ENCODE data around the gene CGREF1. TPM values are rescaled to one million over a fixed set of nuclear protein-coding genes. Genes with fewer than 3 reads are reported as not detected.

CGREF1 gene
- 1.2 TPM for polyA plus RNA-seq (2013, experiment 1 of 2)
- 2.3 TPM for polyA plus RNA-seq (2013, experiment 2 of 2)

DNA sequence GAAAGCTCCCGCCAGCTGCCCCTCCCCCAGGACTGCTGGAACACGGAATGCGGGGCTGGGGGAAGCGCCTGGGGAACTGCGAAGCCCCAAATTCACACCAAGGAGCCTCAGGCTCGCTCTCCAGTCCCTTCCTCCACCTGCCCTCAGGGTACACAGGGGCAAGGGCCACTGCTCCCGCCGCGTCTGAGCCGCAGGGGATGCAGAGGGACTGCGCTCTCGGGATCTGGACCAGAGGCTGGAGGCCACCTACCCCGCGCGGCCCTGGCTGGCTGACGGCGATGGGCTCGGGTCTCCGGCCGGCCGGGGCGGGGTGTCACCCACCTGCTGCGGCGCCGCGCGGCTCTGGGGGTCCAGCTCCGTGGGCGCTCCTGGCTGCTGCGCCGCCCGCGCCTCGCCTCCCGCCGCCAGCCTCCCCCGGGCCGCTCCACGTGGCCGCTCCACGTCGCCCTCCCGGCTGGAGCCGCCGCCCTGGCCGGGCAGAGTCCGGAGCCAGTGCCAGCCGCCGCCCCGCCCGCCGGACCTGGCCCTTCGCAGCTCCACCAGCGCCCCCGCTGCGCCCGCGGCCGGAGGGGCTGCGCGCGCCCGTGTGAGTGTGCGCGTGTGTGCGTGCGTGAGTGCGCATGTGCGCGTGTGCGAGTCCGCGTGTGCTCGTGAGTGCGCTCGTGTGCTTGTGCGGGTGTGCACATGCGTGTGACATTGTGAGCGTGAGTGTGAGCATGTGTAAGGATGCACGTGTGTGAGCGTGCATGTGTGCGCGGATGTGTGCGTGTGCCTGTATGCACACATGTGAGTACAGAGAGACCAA, at the start of gene CGREF1:
Gene CGREF1 (minus strand): TSS at position 604 of the 805 bp plus-strand sequence. CDS start 14,762 bp downstream, outside the sequence.
- H3K27ac ChIP-seq (ENCODE audit: low read depth, low read length), result no peak within 1 kb of the TSS
- H3K4me3 ChIP-seq (ENCODE audit: low read length), result peak within 1 kb of the TSS; percentile 57
- peak within 1 kb of the TSS; percentile 49 for H3K9ac ChIP-seq (ENCODE audit: low read depth, low read length)
- no peaks in the 10 kb centered on the region for H3K9me3 ChIP-seq (ENCODE audit: insufficient read depth, low read depth, low read length)
- no peaks in the 10 kb centered on the region for H3K4me1 ChIP-seq (ENCODE audit: insufficient read depth, low read length)
- 9% methylated on average over 84 of the region's 84 CpGs for WGBS
- H3K36me3 ChIP-seq (ENCODE audit: insufficient read depth, low read length), result no peaks in the 10 kb centered on the region
- H3K27me3 ChIP-seq (ENCODE audit: insufficient read depth, low read length), result peaks cover 68% of the 10 kb centered on the region

DNA sequence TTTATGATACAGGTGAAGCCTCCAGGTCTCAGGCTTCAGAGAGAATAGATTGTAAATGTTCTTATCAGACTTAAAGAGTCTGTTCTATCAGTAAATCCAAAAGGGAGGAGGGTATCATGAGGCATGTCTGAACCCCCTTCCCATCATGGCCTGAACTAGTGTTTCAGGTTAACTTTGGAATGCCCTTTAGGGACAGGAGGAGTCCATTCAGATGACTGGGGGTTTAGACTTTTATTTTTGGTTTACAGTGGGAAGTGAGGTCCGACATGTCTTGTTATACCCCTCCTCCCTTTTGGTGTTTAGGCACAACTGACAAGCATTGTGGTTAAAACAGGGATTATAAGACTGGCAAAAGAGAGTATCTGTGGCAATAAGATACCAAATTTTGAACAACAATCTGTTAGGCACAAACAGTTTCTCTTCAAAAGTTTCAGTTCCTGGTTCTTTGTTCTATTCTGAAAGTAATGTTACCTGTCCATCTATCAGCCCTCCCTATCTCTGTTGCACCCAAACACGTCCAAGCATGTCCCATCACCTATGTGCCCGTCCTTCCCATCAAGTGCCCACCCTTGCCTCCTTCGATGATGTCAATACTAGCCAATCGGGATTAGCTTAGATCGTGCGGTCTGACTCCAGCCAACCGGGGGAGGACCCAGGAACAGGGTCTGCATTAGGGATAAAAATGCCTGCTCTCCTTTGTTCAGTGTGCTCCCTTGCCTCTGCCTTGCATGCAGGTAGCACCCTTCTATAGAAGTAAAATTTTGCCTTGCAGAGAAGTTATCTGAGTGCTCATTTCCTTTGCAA, 46.2 kb upstream of the CGREF1 start:
- Histone ChIP-seq H3K9me3 (ENCODE audit: insufficient read depth, low read depth, low read length) (no peaks in the 10 kb centered on the region), H3K36me3 (ENCODE audit: insufficient read depth, low read length) (no peaks in the 10 kb centered on the region), H3K4me3 (ENCODE audit: low read length) (no peak overlapping the region), H3K4me1 (ENCODE audit: insufficient read depth, low read length) (no peaks in the 10 kb centered on the region), H3K27me3 (ENCODE audit: insufficient read depth, low read length) (peaks cover 2% of the 10 kb centered on the region; the same call in 1 of the 2 replicates), H3K27ac (ENCODE audit: low read depth, low read length) (no peak overlapping the region), H3K9ac (ENCODE audit: low read depth, low read length) (no peak overlapping the region)
- WGBS, result 93% methylated on average over 8 of the region's 8 CpGs

DNA sequence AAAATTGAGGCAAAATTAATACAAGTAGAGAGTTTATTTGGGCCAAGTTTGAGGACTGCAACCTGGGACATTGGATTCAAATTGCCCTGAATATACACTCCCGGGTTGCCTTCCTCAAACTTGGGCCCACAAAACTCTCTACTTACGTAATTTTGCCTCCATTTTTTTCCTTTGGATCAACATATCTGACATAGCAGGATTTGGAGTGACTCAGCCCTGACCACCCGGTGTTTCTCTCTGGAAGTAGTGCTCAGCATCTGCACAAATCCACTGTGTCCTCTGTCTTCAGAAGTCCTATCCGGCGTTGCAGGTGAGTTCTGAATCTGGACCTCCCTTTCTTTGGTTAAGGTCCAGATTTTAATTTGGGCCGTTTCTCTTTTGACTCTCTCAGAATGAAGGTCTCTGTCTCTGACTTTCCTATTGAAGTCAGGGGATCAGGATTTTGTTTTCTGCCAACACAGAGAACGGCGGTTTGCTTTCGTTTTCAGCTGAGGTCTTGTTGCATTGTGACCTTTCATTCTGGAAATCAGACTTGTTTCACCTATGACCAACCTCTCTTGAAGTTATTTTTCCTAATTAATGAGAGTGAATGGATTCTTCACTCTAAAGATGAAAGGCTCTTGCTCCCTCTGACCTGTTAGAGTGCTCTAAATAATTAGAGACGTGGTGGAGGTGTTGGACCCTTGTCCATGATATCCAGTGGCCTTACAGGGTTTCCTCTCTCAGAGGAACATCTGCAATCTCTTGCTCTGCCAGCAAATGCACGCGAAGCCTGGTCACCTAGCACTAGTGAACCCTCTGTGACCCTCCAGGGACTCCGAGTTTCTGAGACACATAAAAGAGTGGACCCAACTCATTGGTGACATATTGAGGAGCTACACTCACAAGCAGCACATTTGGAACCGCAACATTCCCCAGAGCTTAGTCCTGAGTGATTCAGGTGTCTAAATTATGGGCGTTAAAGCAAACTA, 43.5 kb upstream of the CGREF1 start:
- WGBS, result 93% methylated on average over 15 of the region's 15 CpGs
- H3K9ac ChIP-seq (ENCODE audit: low read depth, low read length), result no peak overlapping the region

DNA sequence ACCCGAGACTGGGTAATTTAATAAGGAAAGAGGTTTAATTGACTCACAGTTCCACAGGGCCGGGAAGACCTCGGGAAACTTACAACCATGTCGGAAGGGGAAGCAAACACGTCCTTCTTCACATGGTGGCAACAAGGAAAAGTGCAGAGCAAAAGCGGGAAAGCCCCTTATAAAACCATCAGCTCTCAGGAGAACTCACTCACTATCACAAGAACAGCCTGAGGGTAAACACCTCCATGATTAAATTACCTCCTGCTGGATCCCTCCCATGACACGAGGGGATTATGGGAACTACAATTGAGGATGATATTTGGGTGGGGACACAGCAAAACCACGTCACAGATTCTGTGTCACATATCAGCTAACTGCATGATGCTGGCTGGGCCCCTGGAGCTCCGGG, 41.3 kb upstream of the CGREF1 start:
- Histone ChIP-seq H3K36me3 (ENCODE audit: insufficient read depth, low read length) (no peaks in the 10 kb centered on the region), H3K4me3 (ENCODE audit: low read length) (no peak overlapping the region), H3K4me1 (ENCODE audit: insufficient read depth, low read length) (no peaks in the 10 kb centered on the region), H3K9me3 (ENCODE audit: insufficient read depth, low read depth, low read length) (no peaks in the 10 kb centered on the region), H3K27ac (ENCODE audit: low read depth, low read length) (no peak overlapping the region), H3K27me3 (ENCODE audit: insufficient read depth, low read length) (no peaks in the 10 kb centered on the region), H3K9ac (ENCODE audit: low read depth, low read length) (no peak overlapping the region)
- 91% methylated on average over 9 of the region's 9 CpGs for WGBS

More for the DNA sequence above, 43.5 kb upstream of the CGREF1 start:
- Histone ChIP-seq H3K4me3 (ENCODE audit: low read length) (no peak overlapping the region), H3K36me3 (ENCODE audit: insufficient read depth, low read length) (no peaks in the 10 kb centered on the region), H3K27me3 (ENCODE audit: insufficient read depth, low read length) (no peaks in the 10 kb centered on the region), H3K27ac (ENCODE audit: low read depth, low read length) (no peak overlapping the region), H3K9me3 (ENCODE audit: insufficient read depth, low read depth, low read length) (no peaks in the 10 kb centered on the region), H3K4me1 (ENCODE audit: insufficient read depth, low read length) (no peaks in the 10 kb centered on the region)

DNA sequence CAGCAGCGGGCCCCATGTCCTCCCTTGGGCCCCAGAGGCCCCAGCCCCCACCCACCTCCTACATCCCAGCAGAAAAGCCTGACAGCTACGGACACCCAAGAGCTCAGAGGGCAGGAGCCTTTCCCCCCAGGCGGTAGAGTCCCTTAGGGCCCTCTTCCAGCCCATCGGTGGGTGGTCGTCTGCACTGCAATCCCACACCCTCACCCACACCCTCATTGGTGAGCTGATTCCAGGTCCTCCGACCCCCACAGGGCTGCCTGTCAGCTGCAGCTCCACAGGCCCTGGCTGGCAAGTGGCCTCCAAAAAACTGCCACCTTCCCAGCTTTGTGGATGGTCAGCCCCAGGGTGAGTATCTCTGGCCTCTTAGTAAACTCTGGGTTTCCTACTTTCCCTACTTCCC, 40.3 kb upstream of the CGREF1 start:
- no peaks in the 10 kb centered on the region for H3K36me3 ChIP-seq (ENCODE audit: insufficient read depth, low read length)
- no peaks in the 10 kb centered on the region for H3K9me3 ChIP-seq (ENCODE audit: insufficient read depth, low read depth, low read length)
- no peak overlapping the region for H3K9ac ChIP-seq (ENCODE audit: low read depth, low read length)
- 92% methylated on average over 6 of the region's 6 CpGs for WGBS
- no peak overlapping the region for H3K4me3 ChIP-seq (ENCODE audit: low read length)
- no peaks in the 10 kb centered on the region for H3K4me1 ChIP-seq (ENCODE audit: insufficient read depth, low read length)
- H3K27ac ChIP-seq (ENCODE audit: low read depth, low read length), result no peak overlapping the region
- no peaks in the 10 kb centered on the region for H3K27me3 ChIP-seq (ENCODE audit: insufficient read depth, low read length)

- H3K4me3 ChIP-seq (ENCODE audit: low read length), result no peak overlapping the region
- no peaks in the 10 kb centered on the region for H3K36me3 ChIP-seq (ENCODE audit: insufficient read depth, low read length)
- H3K27me3 ChIP-seq (ENCODE audit: insufficient read depth, low read length), result no peaks in the 10 kb centered on the region
- H3K4me1 ChIP-seq (ENCODE audit: insufficient read depth, low read length), result no peaks in the 10 kb centered on the region
- 87% methylated on average over 6 of the region's 6 CpGs for WGBS
- H3K27ac ChIP-seq (ENCODE audit: low read depth, low read length), result no peak overlapping the region
- no peaks in the 10 kb centered on the region for H3K9me3 ChIP-seq (ENCODE audit: insufficient read depth, low read depth, low read length)
- H3K9ac ChIP-seq (ENCODE audit: low read depth, low read length), result no peak overlapping the region
These were observed 39.5 kb upstream of the CGREF1 start for GRCh38 chr2:27158468-27158867.

DNA sequence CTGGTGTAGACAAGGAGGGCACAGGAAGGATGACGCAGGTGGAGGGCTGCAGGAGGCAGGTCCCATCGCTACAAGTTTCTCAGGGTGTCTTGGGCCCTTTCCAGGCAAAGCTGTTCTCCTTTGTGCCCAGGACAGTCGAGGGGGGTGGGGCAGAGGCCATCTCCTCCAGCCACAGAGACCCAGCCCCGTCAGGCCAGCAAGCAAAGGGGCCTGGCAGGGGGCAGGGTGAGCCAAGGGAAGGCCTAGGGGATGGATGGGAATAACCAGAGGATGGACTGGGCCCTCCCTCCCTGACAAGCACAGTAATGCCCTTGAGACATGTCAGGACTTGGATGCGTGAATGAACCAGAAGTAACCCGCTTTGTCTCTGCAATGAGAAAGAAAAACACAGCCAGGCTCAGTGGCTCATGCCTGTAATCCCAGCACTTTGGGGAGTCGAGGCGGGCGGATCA, 36.2 kb upstream of the CGREF1 start:
- no peaks in the 10 kb centered on the region for H3K36me3 ChIP-seq (ENCODE audit: insufficient read depth, low read length)
- H3K4me1 ChIP-seq (ENCODE audit: insufficient read depth, low read length), result no peaks in the 10 kb centered on the region
- H3K27ac ChIP-seq (ENCODE audit: low read depth, low read length), result no peak overlapping the region
- no peaks in the 10 kb centered on the region for H3K9me3 ChIP-seq (ENCODE audit: insufficient read depth, low read depth, low read length)
- no peak overlapping the region for H3K4me3 ChIP-seq (ENCODE audit: low read length)
- H3K27me3 ChIP-seq (ENCODE audit: insufficient read depth, low read length), result no peaks in the 10 kb centered on the region
- WGBS, result 90% methylated on average over 9 of the region's 9 CpGs
- H3K9ac ChIP-seq (ENCODE audit: low read depth, low read length), result no peak overlapping the region

DNA sequence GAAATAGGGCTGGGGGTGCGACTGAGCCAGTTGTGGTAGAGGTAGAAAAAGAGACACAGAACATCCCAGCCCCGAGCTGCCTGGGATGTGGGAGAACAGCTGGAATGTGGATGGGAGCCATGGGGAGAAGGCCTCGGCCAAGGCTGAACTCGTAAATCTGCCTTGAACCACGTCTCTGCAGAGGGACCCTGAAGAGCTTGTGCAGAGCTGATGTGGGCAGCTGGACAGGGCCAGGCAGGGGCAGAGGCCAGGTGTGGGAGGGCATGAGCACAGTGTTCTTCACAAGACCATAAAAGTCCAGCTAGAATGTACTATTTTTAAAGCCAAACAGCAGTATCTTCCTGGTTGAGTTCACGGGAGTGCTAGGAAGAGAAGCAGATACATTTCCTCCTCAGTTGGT, 35.6 kb upstream of the CGREF1 start:
- no peaks in the 10 kb centered on the region for H3K27me3 ChIP-seq (ENCODE audit: insufficient read depth, low read length)
- no peak overlapping the region for H3K4me3 ChIP-seq (ENCODE audit: low read length)
- no peaks in the 10 kb centered on the region for H3K9me3 ChIP-seq (ENCODE audit: insufficient read depth, low read depth, low read length)
- no peaks in the 10 kb centered on the region for H3K36me3 ChIP-seq (ENCODE audit: insufficient read depth, low read length)
- H3K9ac ChIP-seq (ENCODE audit: low read depth, low read length), result no peak overlapping the region
- H3K27ac ChIP-seq (ENCODE audit: low read depth, low read length), result no peak overlapping the region
- no peaks in the 10 kb centered on the region for H3K4me1 ChIP-seq (ENCODE audit: insufficient read depth, low read length)
- WGBS, result 91% methylated on average over 6 of the region's 6 CpGs

GRCh38 chr2:27152796-27153464, 34.0 kb upstream of the CGREF1 start:
- no peak overlapping the region for H3K4me3 ChIP-seq (ENCODE audit: low read length)
- H3K9ac ChIP-seq (ENCODE audit: low read depth, low read length), result no peak overlapping the region
- no peaks in the 10 kb centered on the region for H3K36me3 ChIP-seq (ENCODE audit: insufficient read depth, low read length)
- H3K9me3 ChIP-seq (ENCODE audit: insufficient read depth, low read depth, low read length), result no peaks in the 10 kb centered on the region
- 87% methylated on average over 2 of the region's 2 CpGs for WGBS
- H3K27me3 ChIP-seq (ENCODE audit: insufficient read depth, low read length), result no peaks in the 10 kb centered on the region
- no peak overlapping the region for H3K27ac ChIP-seq (ENCODE audit: low read depth, low read length)
- no peaks in the 10 kb centered on the region for H3K4me1 ChIP-seq (ENCODE audit: insufficient read depth, low read length)

GRCh38 chr2:27152102-27152795, 33.3 kb upstream of the CGREF1 start:
- H3K4me1 ChIP-seq (ENCODE audit: insufficient read depth, low read length), result no peaks in the 10 kb centered on the region
- no peak overlapping the region for H3K4me3 ChIP-seq (ENCODE audit: low read length)
- no peak overlapping the region for H3K9ac ChIP-seq (ENCODE audit: low read depth, low read length)
- H3K27me3 ChIP-seq (ENCODE audit: insufficient read depth, low read length), result no peaks in the 10 kb centered on the region
- no peaks in the 10 kb centered on the region for H3K36me3 ChIP-seq (ENCODE audit: insufficient read depth, low read length)
- WGBS, result 86% methylated on average over 8 of the region's 8 CpGs
- H3K9me3 ChIP-seq (ENCODE audit: insufficient read depth, low read depth, low read length), result no peaks in the 10 kb centered on the region
- H3K27ac ChIP-seq (ENCODE audit: low read depth, low read length), result no peak overlapping the region

Measured in HUES64 (cell line).